Loucy (cell line): ENCODE data around the gene H6PD.

Source experiments
- CTCF ChIP-seq: fragments of 200-600 bp; sonication (generic); conservative IDR thresholded peaks from 2 replicates; pipeline ENCODE4 v1.5.1; 2014; ENCODE audit warnings: mild to moderate bottlenecking, antibody characterized with exemption, low read length
- EZH2phosphoT487 ChIP-seq: fragments of 200-600 bp; IDR thresholded peaks from 2 replicates; pipeline ENCODE4 v1.6.1; 2018; ENCODE audit warnings: antibody characterized with exemption, mild to moderate bottlenecking, moderate library complexity, borderline replicate concordance

DNA sequence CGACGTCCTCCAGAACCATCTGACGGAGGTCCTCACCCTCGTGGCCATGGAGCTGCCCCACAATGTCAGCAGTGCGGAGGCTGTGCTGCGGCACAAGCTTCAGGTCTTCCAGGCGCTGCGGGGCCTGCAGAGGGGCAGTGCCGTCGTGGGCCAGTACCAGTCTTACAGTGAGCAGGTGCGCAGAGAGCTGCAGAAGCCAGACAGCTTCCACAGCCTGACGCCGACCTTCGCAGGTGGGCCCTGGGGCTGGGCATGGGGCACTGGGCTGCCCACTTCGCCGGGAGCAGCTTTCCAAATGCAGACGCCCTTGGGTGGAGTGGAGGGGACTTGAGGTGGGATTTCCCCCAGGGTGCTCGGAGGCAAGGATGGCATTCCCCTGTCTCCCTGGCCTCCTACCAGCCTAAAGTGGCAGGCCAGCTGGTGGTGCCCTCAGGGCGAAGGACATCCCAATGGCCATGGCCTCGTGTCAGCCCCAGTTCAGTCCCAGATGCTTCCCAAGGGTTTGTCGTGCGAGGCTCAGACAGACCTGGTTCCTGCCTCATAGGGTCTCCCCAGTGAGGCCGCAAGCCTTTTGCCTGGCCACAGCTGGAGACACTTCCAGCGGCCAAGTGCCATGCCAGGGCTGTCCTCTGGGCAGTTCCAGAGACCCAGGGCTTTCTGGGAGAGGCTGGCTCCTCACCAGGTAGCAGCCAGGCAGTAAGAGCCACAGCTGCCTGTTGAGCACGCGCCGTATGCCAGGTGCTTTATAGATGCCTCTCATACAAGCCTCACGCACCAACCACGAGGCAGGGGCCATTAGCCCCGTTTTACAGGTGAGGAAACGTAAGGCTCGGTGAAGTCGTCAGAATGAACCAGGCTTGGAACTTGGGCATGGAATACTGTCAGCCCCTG lies 27.8 kb downstream of the H6PD start:
- TF ChIP-seq CTCF (no peak), EZH2phosphoT487 (no peak)
